Karpas-422 (cell line): Measurements from ENCODE around the gene ZC3H15. TPM values are rescaled to one million over a fixed set of nuclear protein-coding genes. Genes with fewer than 3 reads are reported as not detected.

Experiments used
- DNase-seq: peaks from one replicate; pipeline ENCODE4 v3.0.0-alpha.2; 2015
- H2AFZ ChIP-seq: fragments of 200-600 bp; sonication (generic); 2 replicates; pipeline ENCODE4 v1.6.1; 2014; ENCODE audit warnings: antibody characterized with exemption, low read length, mixed read lengths
- H3K27ac ChIP-seq: fragments of 200-600 bp; sonication (generic); 2 replicates; pipeline ENCODE4 v1.5.1; 2014; ENCODE audit warnings: mild to moderate bottlenecking, low read length, moderate library complexity
- H3K27me3 ChIP-seq: fragments of 200-600 bp; sonication (generic); 2 replicates; pipeline ENCODE4 v1.6.1; 2014; ENCODE audit warnings: low read length, mixed read lengths
- H3K36me3 ChIP-seq: fragments of 200-600 bp; sonication (generic); 2 replicates; pipeline ENCODE4 v1.6.1; 2014; ENCODE audit warnings: low read length, mixed read lengths; ENCODE audit not compliant: insufficient read depth
- H3K4me1 ChIP-seq: fragments of 200-600 bp; sonication (generic); 2 replicates; pipeline ENCODE4 v1.6.1; 2014; ENCODE audit warnings: mild to moderate bottlenecking, low read length, mixed read lengths
- H3K4me2 ChIP-seq: fragments of 200-600 bp; sonication (generic); 2 replicates; pipeline ENCODE4 v1.6.1; 2014; ENCODE audit warnings: low read length, low read depth, mild to moderate bottlenecking; ENCODE audit not compliant: poor library complexity, severe bottlenecking
- H3K4me3 ChIP-seq: fragments of 200-600 bp; sonication (generic); 2 replicates; pipeline ENCODE4 v1.5.1; 2014; ENCODE audit warnings: mild to moderate bottlenecking, antibody characterized with exemption, low read length, mixed read lengths
- H3K79me2 ChIP-seq: fragments of 200-600 bp; sonication (generic); 2 replicates; pipeline ENCODE4 v1.6.1; 2014; ENCODE audit warnings: mild to moderate bottlenecking, low read length, mixed read lengths
- H3K9ac ChIP-seq: fragments of 200-600 bp; sonication (generic); 2 replicates; pipeline ENCODE4 v1.6.0; 2014; ENCODE audit warnings: low read length
- H3K9me2 ChIP-seq: fragments of 200-600 bp; sonication (generic), shearing (Covaris generic); replicated peaks from 2 replicates; pipeline ENCODE4 v1.6.0; 2014; ENCODE audit warnings: mild to moderate bottlenecking, low read length, moderate library complexity; ENCODE audit not compliant: insufficient read depth
- H3K9me3 ChIP-seq: fragments of 300-700, 200-600 bp; sonication (generic); 2 replicates; pipeline ENCODE4 v1.6.1; 2014; ENCODE audit warnings: low read length, mixed read lengths
- H4K20me1 ChIP-seq: fragments of 200-600 bp; sonication (generic); 2 replicates; pipeline ENCODE4 v1.6.1; 2014; ENCODE audit warnings: mild to moderate bottlenecking, antibody characterized with exemption, low read length, low read depth; ENCODE audit not compliant: insufficient read depth
- total RNA-seq: library from RNA; depleted of rRNA; stranded (reverse); fragments of >200 nt; shearing (Covaris generic); gene quantifications from 2 replicates; pipeline ENCODE4 v1.2.3, GENCODE V29; 2014; ENCODE audit warnings: low replicate concordance

ZC3H15 gene
- total RNA-seq, 1 experiment from 2014 or later: 66.5 TPM

DNA sequence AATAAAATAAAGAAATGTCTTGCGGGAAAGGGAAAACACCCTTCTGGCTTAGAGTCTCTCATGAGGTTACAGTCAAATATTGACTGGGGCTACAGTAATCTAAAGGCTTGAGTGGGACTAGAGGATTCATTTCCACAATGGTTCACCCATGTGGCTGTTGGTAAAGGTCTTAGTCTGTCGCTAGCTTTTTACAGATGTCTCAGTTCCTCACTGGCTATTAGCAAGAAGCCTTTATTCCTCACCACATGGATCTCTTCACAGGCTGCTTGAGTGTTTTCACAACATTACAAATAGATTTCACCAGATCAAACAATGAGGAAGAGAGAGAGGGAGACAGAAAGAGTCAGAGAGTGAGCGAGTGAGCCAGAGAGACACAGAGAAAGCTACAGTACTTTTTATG is 8.3 kb upstream of the ZC3H15 start:
- no peak for DNase-seq
- Histone ChIP-seq H3K27me3 (no peaks in the 10 kb centered on the region), H3K4me2 (no peak overlapping the region), H3K9ac (no peak overlapping the region), H3K79me2 (no peaks in the 10 kb centered on the region), H4K20me1 (0 out of 2 replicates have a peak, but pooled peaks cover 3% of the 10 kb centered on the region), H3K9me3 (no peaks in the 10 kb centered on the region), H3K4me1 (no peaks in the 10 kb centered on the region), H2AFZ (no peak overlapping the region), H3K9me2 (no peaks in the 10 kb centered on the region), H3K27ac (no peak overlapping the region), H3K4me3 (no peak overlapping the region), H3K36me3 (no peaks in the 10 kb centered on the region)

DNA sequence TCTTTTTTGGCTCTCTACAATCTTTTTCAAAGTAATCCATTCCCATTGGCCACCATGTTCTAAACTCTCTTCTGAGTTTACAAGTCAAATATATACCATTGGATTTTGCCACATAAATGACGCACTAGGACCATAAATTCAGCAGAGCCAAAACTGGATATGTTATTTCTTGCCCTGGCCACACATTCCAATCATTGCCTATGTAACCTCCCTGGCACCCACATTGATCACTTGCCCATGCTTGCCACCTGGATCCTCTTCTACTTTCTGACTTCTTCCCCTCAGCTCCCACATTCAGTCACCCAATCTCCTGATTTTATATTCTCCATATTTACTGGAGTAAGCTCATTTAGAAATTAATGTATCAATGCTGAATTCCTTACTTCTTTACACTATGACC is 5.1 kb upstream of the ZC3H15 start:
- H3K36me3 ChIP-seq: no peaks in the 10 kb centered on the region
- peaks cover 9% of the 10 kb centered on the region; the same call in 1 of the 2 replicates for H3K79me2 ChIP-seq
- H3K4me1 ChIP-seq: peaks cover 14% of the 10 kb centered on the region
- H3K27ac ChIP-seq: no peak overlapping the region
- H3K9me2 ChIP-seq: no peaks in the 10 kb centered on the region
- H3K4me2 ChIP-seq: no peak overlapping the region
- no peak overlapping the region for H3K4me3 ChIP-seq
- no peak for DNase-seq
- H3K27me3 ChIP-seq: no peaks in the 10 kb centered on the region
- no peaks in the 10 kb centered on the region for H3K9me3 ChIP-seq
- H4K20me1 ChIP-seq: 0 out of 2 replicates have a peak, but pooled peaks cover 3% of the 10 kb centered on the region
- no peak overlapping the region for H2AFZ ChIP-seq
- H3K9ac ChIP-seq: no peak overlapping the region

DNA sequence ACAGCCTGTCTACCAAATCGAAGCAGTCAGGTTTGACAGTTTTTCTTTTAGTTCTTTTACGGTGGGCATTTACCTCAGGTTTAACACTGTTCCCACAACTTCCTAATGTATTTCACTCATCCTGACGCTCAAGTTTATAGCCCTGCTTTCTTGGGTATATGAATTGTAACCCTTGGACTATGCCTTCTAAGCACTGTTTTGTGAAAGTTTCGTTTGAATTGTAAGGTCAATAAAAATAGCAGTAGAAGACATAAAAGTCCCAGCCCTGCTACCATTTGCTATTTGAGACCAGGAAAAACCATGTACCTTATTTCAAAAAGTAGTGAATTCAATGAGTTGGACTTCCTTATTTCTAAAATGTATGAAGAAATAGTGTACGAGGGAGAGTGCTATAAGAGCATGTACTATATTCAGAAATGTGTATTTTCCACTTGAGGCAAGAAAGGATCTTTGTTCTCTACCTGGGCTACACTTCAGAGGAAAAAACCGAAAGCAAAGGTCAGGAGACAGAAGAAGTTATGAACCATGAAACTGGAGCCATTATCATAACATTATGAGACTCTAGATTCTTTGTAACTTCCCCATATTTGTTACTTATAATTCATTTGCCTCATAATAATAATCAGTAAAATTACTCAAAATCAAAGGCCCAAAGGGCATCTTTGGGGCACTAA is 1.9 kb upstream of the ZC3H15 start:
- no peaks in the 10 kb centered on the region for H3K9me3 ChIP-seq
- peak overlapping the region; percentile 87 for H3K4me3 ChIP-seq
- peak overlapping the region; percentile 87; the same call in 1 of the 2 replicates for H3K9ac ChIP-seq
- H3K27ac ChIP-seq: no peak overlapping the region
- H3K79me2 ChIP-seq: peaks cover 40% of the 10 kb centered on the region
- peaks cover 33% of the 10 kb centered on the region for H3K4me1 ChIP-seq
- no peaks in the 10 kb centered on the region for H3K9me2 ChIP-seq
- no peaks in the 10 kb centered on the region for H3K27me3 ChIP-seq
- no peak for DNase-seq
- H4K20me1 ChIP-seq: peaks cover 24% of the 10 kb centered on the region
- H3K4me2 ChIP-seq: peak overlapping the region; percentile 71
- H2AFZ ChIP-seq: peak overlapping the region; percentile 23; the same call in 1 of the 2 replicates
- H3K36me3 ChIP-seq: 0 out of 2 replicates have a peak, but pooled peaks cover 3% of the 10 kb centered on the region

DNA sequence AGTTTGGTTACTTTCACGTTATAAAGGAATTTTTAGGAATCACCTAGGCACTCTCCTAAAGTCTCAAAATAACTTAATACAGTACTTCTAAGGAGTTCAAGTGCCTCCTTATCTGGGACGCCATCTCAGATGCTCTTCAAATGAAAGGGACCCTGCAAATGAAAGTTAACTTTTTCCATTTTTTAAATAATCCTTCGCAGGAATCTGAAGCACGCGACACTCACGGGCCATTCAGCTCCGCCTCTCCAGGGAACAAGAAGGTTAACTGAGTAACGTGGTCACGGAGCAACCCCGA is 537 bp upstream of the ZC3H15 start:
- H3K9me2 ChIP-seq: no peaks in the 10 kb centered on the region
- H2AFZ ChIP-seq: peak overlapping the region; percentile 74
- peaks cover 53% of the 10 kb centered on the region for H3K79me2 ChIP-seq
- H3K4me3 ChIP-seq: peak overlapping the region; percentile 87
- DNase-seq: no peak
- H3K27ac ChIP-seq: peak overlapping the region; percentile 66
- H3K27me3 ChIP-seq: no peaks in the 10 kb centered on the region
- H3K9ac ChIP-seq: peak overlapping the region; percentile 87
- no peaks in the 10 kb centered on the region for H3K9me3 ChIP-seq
- peaks cover 34% of the 10 kb centered on the region for H4K20me1 ChIP-seq
- peaks cover 44% of the 10 kb centered on the region for H3K4me1 ChIP-seq
- H3K36me3 ChIP-seq: 0 out of 2 replicates have a peak, but pooled peaks cover 3% of the 10 kb centered on the region
- H3K4me2 ChIP-seq: peak overlapping the region; percentile 71

DNA sequence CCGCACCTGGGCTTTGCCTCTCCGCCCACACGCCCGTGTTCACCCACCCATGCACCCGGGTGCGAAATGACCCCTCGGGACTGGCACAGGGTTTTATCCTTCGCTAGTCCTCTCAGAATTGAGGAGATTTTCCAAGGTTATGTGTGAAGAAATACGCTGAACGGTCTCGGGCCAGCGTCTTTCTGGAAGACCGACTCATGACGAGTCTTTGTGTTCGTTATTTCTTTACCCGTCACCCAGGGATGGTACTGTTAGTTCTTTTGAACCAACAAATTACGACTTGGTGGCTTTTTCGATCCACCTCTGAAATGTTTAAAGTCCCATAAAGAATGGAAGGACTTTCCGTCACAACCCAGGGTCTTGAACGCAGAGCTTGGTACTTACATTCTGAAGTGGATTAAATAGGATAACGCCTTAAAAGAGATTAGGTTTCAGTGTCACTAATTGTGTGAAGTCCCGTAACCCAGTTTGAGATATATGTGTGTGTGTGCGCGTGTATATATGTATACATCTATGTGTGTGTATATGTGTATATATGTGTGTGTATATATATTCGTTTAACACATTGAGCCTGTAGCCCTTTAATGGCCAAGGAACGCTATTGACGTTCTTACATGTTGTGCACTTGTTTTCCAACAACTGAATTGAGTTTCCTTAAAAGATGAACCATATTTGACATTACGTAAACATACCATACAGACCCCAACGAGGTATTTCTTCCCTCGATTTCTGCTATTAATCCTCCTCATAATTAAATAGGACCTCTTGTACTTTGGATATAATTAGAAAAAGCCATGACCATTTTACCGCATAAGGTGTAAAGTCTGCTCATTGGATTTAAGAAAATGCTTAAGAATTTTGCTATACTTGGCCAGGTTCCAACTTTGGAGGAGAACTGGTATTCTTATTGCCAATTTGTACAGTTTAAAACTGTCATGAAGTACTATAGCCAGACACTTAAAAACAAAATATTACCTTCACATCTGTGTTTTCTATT is 889 bp downstream of the ZC3H15 start:
- peak overlapping the region; percentile 84 for H3K4me2 ChIP-seq
- H3K9me3 ChIP-seq: no peaks in the 10 kb centered on the region
- H3K9ac ChIP-seq: peak overlapping the region; percentile 87
- no peak overlapping the region for H2AFZ ChIP-seq
- no peaks in the 10 kb centered on the region for H3K9me2 ChIP-seq
- peaks cover 48% of the 10 kb centered on the region for H4K20me1 ChIP-seq
- peaks cover 68% of the 10 kb centered on the region for H3K79me2 ChIP-seq
- H3K27ac ChIP-seq: peak overlapping the region; percentile 56
- H3K36me3 ChIP-seq: 0 out of 2 replicates have a peak, but pooled peaks cover 3% of the 10 kb centered on the region
- DNase-seq: peak; percentile 51
- H3K4me1 ChIP-seq: peaks cover 56% of the 10 kb centered on the region
- H3K27me3 ChIP-seq: no peaks in the 10 kb centered on the region
- peak overlapping the region; percentile 87 for H3K4me3 ChIP-seq

DNA sequence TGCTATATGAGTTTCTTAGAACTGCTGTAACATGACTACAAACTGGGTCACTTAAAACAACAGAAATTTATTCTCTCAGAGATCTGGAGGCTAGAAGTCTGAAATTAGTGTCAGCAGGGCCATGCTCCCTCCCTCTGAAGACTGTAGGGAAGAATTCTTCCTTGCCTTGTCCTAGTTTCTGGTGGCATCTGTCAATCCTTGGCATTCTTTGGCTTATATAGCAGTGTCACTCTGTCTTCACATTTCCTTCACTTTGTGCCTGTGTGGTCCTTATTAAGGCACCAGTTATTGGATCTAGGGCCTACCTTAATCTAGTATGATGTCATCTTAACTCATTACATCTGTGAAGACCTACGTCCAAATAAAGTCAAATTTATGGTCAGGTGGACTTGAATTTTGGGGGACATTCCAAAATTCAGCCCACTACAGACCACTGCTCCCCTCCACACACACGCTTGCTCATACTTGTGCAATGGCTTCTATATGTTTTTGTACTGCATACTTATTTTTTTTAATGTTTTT is 7.6 kb downstream of the ZC3H15 start:
- DNase-seq: no peak
- H3K79me2 ChIP-seq: peaks cover 96% of the 10 kb centered on the region
- no peak overlapping the region for H3K4me3 ChIP-seq
- H3K36me3 ChIP-seq: peaks cover 37% of the 10 kb centered on the region
- H3K9me2 ChIP-seq: no peaks in the 10 kb centered on the region
- no peak overlapping the region for H2AFZ ChIP-seq
- no peak overlapping the region for H3K27ac ChIP-seq
- H3K27me3 ChIP-seq: no peaks in the 10 kb centered on the region
- H3K9me3 ChIP-seq: no peaks in the 10 kb centered on the region
- no peak overlapping the region for H3K9ac ChIP-seq
- H3K4me2 ChIP-seq: no peak overlapping the region
- H4K20me1 ChIP-seq: peaks cover 61% of the 10 kb centered on the region
- H3K4me1 ChIP-seq: peaks cover 35% of the 10 kb centered on the region

DNA sequence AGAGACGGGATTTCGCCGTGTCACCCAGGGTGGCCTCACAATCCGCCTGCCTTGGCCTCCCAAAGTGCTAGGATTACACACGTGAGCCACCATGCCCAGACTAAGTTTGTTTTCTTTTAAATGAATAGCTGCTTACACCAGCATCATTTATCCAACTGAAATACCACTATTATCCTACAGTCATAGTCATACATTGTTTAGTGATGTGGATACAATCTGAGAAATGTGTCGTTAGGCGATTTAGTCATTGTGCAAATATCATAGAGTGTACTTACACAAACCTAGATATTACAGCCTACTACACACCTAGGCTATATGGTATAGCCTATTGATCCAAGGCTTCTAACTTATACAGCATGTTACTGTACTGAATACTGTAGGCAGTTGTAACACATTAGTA is 10.3 kb downstream of the ZC3H15 start:
- Histone ChIP-seq H3K9me2 (no peaks in the 10 kb centered on the region), H3K79me2 (peaks cover 94% of the 10 kb centered on the region), H3K4me1 (peaks cover 10% of the 10 kb centered on the region; the same call in 1 of the 2 replicates), H3K4me2 (no peak overlapping the region), H3K36me3 (peaks cover 59% of the 10 kb centered on the region), H3K9me3 (no peaks in the 10 kb centered on the region), H3K27me3 (no peaks in the 10 kb centered on the region), H3K27ac (no peak overlapping the region), H2AFZ (no peak overlapping the region), H4K20me1 (peaks cover 40% of the 10 kb centered on the region), H3K9ac (no peak overlapping the region), H3K4me3 (no peak overlapping the region)
- no peak for DNase-seq

DNA sequence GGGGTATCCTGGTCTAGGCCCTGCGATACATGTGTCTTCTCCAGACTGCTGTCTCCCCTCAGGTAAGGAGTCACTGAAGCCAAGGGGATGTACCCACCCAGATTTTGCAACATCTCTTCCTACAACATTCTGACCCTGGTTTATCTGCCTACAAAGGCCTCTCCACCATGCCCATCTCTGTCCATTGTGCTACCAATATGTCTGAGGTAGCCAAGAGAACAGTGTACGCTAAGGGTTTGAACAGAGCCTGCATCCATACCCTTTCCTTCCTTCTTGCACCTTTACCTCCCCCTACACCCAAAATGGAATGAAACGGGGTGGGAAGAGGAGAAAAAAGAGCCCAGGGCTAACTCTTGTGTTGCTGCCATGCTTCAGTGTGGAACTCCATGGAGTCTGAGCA is 11.9 kb downstream of the ZC3H15 start:
- H2AFZ ChIP-seq: no peak overlapping the region
- no peaks in the 10 kb centered on the region for H3K9me2 ChIP-seq
- peaks cover 60% of the 10 kb centered on the region for H3K36me3 ChIP-seq
- H3K4me2 ChIP-seq: no peak overlapping the region
- no peak overlapping the region for H3K4me3 ChIP-seq
- no peaks in the 10 kb centered on the region for H3K4me1 ChIP-seq
- H3K79me2 ChIP-seq: peaks cover 79% of the 10 kb centered on the region
- no peaks in the 10 kb centered on the region for H3K27me3 ChIP-seq
- H3K27ac ChIP-seq: no peak overlapping the region
- no peaks in the 10 kb centered on the region for H3K9me3 ChIP-seq
- no peak for DNase-seq
- H4K20me1 ChIP-seq: peaks cover 29% of the 10 kb centered on the region
- H3K9ac ChIP-seq: no peak overlapping the region
